8988T (cell line): ENCODE data around the gene MX2.
"Not testable (repeated sequence)": the region's sequence is repeated elsewhere in the genome, so short reads cannot be mapped to it uniquely, and the experiment has no call there.

Source experiments
- DNase-seq: peaks from one replicate; pipeline ENCODE4 v3.0.0; 2011

MX2 gene

DNA sequence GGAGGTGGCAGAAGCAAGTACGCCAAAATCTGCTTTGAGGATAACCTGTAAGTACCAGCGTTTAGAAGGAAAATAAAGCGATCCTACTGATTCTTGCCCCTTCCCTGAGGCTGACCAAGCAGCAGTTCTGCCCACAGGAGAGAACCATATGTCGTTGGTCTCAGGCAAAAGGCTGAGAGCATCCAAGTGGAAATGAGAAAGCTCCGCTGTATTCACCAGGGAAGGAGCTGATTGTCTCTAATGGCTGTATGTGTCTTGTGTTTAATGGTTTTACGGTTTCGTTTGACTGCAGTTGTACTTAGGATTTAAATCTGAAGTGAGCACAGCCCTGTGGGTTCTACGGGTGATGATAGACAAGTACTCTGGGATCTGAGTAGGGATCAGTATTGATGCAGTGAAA lies 23.4 kb upstream of the MX2 start:
- no peak for DNase-seq

- DNase-seq = no peak
Observed at GRCh38 chr21:41342035-41342434, 19.8 kb upstream of the MX2 start.

GRCh38 chr21:41344146-41344545 lies 17.7 kb upstream of the MX2 start:
- no peak for DNase-seq

GRCh38 chr21:41345356-41345755 lies 16.5 kb upstream of the MX2 start:
- DNase-seq = no peak

GRCh38 chr21:41345934-41346685 lies 15.7 kb upstream of the MX2 start:
- no peak for DNase-seq

- DNase-seq = no peak
Observed at GRCh38 chr21:41346758-41347157, 15.1 kb upstream of the MX2 start.

GRCh38 chr21:41348434-41348833 lies 13.4 kb upstream of the MX2 start:
- no peak for DNase-seq

DNA sequence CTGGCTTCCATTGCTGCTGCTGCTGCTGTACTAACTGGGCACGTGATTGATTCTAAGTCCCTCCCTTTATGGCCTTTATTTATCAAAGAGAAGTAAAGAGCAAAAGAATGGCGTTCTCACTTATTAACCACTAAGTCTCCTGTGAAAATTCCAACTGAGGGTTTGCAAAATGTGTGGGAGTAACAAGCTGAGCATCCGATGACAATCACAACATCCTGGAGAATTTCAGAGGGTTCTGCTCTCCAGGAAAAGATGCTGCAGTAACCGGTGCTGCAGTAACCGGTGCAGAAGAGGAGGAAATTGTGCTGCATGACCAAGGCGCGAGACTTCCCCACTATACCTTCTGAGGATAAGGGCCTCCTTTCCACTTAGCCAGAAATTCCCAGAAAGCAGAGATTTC lies 12.7 kb upstream of the MX2 start:
- DNase-seq = no peak

- DNase-seq = no peak
Observed at GRCh38 chr21:41349619-41350390, 12.0 kb upstream of the MX2 start.

DNA sequence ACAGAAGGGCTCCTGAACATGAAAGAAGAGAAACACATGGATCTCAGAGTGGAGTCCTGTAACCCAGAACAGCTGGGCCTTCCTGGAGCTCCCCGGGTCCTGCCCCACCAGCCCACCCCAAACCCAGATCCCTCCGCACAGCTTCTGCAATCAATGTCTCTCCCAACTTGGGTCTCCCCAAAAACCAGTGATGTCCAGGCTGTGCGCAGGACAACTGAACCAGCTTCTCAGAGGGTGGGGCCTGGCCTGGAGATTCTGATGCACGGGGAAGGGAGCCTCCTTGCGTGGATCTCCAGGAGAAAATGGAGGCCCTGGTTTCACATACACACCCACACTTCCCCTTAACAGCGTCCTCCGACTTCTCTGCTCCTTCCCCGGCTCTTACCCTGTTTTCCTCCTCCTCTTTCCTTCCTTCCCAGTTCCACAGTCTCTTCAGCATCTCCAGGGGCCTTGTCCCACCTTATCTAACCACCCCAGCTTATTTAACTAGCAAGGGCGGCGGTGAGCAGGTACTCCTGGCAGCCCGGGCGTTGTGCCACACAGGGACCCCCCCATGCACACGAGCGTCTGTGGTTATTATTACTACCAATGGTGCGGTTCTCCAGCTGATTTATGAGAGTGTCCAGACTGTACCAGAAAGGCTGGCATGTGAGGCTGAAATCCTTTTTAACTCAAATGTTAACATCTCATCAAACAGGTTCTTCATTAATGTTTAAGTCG lies 11.2 kb upstream of the MX2 start:
- no peak for DNase-seq

GRCh38 chr21:41357546-41357945 lies 4.3 kb upstream of the MX2 start:
- DNase-seq = no peak

DNA sequence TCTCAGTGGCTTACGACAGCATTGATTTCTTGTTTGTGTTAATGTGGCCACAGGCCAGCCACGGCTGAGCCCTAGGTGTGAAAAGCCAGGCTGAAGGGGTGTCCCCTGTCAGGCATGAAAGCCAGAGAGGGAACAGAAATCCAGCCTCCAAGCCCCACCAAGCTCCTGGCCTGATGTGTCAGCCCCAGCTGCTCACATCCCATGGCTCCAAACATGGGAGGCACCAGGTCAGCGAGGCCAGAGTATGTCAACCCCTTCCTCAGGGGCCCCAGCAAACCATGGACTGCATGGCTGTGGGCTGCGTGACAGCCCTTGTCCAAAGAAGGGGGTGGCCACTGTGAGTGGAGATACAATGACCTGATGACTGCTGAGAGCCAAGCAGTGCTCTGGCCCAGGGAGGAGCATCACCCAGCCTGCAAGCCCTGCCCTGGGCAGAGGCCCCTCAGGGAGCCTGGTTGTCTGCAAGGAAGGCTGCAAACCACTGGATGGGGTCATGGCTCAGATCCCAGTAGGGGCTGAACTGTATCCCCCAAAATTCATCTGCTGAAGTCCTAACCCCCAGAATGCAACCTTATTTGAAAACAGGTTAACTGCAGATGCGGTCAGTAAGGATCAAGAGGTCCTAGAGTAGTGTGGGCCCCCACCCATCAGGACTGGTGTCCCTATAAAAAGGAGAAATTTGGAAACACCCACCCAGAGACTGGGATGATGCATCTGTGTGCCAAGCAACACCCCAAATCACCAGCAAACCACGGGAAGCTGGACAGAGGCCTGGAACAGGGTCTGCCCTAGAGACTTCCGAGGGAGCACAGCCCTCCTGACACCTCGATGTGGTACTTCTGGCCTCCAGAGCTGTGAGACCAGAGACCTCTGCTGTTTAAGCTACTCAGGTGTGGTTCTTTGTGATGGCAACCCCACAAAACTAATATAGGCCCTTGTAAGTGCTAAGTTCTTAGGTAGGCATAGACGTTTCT lies 3.3 kb upstream of the MX2 start:
- DNase-seq = no peak

DNA sequence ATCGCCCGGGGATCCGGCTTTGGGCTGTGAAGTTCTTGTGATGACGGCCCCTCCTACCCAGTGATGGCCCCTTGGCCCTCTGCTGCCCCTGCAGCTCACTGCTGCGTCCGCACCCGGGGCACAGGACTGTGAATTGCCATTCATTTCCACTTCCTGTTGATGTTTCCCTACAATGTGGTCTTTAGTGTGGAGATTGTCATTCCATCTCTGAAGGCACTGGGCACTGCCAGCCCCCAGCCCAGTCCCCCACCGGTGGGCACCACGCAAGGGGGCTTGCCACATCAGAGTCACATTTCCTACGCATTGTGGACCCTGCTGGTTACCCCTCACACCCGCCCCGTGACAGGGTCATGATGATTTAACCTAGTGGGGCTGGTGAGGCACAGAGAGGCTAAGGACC lies 2.5 kb upstream of the MX2 start:
- no peak for DNase-seq

GRCh38 chr21:41359754-41360071 lies 2.1 kb upstream of the MX2 start:
- not testable (repeated sequence) for DNase-seq

- DNase-seq = no peak
Observed at GRCh38 chr21:41360072-41360821, 1.6 kb upstream of the MX2 start.

DNA sequence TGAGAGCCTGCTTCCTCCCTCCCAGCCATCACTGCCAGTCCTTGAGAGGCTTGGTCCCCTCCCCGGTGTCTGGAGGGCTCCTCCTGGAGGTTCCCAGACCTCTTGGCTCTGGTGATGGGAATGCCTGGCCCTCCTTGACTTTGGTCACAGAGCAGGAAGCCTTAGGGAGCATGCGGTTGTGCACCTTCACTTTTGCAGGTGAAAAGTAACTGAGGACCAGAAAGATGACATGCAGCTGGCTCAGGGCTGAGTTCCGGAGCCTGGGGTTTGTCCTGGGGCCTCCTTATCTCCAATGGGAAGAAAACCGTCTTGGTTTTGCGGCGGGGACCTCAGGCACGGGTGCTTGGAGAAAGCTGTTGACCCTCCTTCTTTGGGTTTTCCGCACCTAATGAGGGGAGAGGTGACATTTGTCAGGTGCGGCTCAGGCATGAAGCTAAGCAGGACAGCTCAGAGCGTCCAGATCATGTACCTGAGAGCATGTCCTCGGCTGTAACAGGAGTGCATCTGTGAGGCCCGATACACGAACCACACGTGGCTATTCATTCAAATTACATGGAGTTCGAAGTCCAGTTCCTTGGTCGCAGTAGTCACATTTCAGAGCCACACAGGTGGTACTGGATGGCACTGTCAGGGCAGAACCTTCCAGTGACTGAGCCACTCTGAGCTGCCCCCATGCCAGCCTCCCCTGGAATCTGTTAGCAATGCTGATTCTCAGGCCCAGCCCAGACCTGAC lies 608 bp upstream of the MX2 start:
- DNase-seq = no peak

DNA sequence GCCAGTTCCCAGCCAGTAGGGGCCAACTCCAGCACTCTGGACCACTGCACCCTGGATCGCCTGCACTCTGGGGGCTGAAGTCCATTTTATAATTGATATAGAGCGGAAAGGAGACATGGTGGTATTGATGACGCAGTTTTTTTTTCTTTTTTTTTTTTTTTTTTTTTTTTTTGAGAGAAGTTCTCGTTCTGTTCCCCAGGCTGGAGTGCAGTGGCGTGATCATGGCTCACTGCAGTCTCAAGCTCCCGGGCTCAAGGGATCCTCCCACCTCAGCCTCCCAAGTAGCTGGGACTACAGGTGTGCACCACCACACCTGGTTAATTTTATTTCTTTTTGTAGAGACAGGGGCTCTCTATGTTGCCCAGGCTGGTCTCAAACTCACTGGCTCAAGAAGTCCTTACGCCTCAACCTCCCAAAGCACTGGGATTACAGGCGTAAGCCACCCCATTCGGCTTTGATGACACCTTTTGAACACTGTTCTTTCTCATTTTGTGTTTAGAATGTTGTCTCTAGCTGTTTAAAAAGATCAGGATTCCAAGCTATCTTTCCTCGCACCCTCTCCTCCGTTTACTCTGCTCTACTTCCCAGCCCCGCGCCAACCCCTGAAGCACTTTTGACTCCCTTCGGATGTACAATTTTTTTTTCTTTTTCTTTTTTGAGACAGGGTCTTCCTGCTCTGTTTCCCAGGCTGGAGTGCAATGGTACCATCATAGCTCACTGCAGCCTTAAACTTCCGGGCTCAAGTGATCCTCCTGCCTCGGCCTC lies 960 bp downstream of the MX2 start:
- no peak for DNase-seq

DNA sequence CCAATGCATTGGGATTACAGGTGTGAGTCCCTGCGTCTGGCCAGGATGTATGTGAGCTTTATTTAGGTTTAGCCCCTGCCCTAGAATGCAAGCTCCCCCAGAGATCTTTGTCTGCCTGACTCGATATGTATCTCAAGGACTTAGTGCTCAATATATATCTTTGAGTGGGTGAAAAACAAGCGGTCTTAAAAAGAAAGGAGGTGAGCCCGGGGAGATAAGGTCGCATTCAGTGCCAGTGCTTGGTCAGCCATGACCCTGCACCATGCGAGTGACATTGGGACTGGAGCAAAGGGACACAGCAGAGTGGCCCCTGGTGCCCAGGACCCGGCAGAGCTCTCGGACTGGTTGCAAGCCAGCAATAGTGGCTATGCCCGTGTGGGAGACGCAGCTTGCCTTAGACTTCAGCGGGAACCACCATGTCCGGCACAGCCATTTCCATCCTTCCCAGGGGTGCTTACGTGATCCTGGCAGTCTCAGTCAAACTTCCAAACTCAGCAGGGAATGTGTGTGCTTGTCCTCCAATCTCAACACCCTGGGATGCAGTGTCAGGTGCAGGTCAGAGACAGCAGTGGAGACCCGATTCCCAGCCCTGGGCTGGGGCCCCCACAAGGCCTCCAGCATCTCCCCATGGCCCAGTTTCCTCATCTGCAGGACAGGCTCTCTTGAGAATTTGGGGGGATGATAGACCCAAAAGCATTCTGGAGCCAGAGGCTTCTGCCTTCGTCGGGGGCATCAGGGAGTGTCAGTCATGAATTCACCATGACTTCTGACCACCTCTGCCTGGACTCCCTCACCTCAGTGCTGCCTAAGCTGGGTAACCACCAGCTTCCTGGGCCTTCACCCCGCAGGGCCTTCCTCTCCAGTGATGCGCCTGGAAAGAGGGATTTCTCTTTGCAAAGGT lies 1.8 kb downstream of the MX2 start:
- no peak for DNase-seq

DNA sequence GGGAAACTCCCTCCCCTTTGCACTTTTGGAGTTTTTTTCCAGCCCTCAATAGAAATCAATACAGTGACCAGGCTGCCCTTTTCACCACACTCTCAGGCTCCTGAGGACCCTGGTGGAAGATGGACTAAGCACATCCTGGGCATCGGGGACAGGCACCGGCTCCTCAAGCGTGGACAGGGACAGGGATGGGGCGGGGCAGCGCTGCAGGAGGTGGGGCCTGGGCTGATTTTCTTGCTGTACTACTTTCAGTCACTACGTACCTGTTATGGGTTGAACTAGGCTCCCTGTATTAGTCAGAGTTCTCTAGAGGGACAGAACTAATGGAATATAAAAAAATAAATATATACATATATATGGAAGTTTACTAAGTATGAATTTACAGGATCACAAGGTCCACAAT lies 2.5 kb downstream of the MX2 start:
- DNase-seq = no peak
